ENCODE results near the gene PPID. TPM values are rescaled to one million over a fixed set of nuclear protein-coding genes. Genes with fewer than 3 reads are reported as not detected.
"Not testable (repeated sequence)": the region's sequence is repeated elsewhere in the genome, so short reads cannot be mapped to it uniquely, and the experiment has no call there.

Gene PPID
- total and polyA plus RNA-seq, 9 donors: 30.3 to 55.2 (median 47.0) TPM

- peaks cover 59% of the 10 kb centered on the region for H3K36me3 ChIP-seq (ENCODE audit: control insufficient read depth, insufficient read depth, low read length)
Measured at GRCh38 chr4:158714937-158715336, 8.3 kb downstream of the PPID start.

DNA sequence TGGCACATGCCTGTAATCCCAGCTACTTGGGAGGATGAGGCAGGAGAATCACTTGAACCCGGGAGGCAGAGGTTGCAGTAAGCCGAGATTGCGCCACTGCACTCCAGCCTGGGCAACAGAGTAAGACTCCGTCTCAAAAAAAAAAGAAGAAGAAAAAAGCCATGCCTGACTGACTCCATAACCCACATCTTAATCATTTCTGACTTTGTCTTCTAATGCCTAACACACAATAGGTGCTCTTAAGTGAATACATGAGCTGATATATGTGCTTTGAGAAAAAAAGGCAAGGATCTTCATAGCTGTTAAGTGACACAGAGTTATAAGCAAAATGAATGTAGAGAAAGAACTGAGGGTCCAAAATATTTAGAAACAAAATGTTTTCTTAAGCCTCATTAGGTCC lies 10.6 kb downstream of the PPID start:
- not testable (repeated sequence) for H3K27ac ChIP-seq (ENCODE audit: low read length); H3K27me3 ChIP-seq (ENCODE audit: control insufficient read depth, insufficient read depth, low read length); H3K9me3 ChIP-seq (replicated peaks; ENCODE audit: control insufficient read depth, low read depth, low read length); H3K4me3 ChIP-seq (ENCODE audit: low read length); DNase-seq; H3K4me1 ChIP-seq (ENCODE audit: control insufficient read depth, insufficient read depth, low read length)
- no CpG with 5 or more reads among the region's 4 CpGs for WGBS (ENCODE audit: insufficient coverage)
- H3K36me3 ChIP-seq (ENCODE audit: control insufficient read depth, insufficient read depth, low read length): peaks cover 51% of the 10 kb centered on the region

More at GRCh38 chr4:158714937-158715336, 8.3 kb downstream of the PPID start:
- Histone ChIP-seq H3K4me3 (ENCODE audit: low read length) (no peak overlapping the region), H3K9me3 (replicated peaks; ENCODE audit: control insufficient read depth, low read depth, low read length) (no peaks in the 10 kb centered on the region), H3K4me1 (ENCODE audit: control insufficient read depth, insufficient read depth, low read length) (no peaks in the 10 kb centered on the region), H3K27ac (ENCODE audit: low read length) (no peak overlapping the region), H3K27me3 (ENCODE audit: control insufficient read depth, insufficient read depth, low read length) (no peaks in the 10 kb centered on the region)
- no peak for DNase-seq
- WGBS (ENCODE audit: insufficient coverage): no CpG with 5 or more reads among the region's 4 CpGs

DNA sequence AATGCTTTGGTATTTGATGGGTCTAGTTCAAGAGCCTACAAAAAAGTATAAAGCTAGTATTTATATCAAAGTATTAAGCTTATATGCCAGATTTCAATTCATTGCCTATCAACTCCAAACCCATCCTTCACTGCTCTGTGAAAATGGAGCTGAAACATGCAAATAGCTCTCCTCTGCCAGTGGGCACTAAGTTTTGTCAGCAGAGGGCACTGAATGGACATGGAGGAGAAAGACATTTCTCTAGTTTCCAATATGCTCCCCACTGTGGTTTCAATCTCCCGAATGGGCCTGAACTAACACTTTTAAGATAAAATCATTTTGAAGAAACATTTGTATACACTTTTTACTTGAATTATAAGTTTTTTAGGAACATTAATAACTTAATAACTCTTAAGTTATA lies 12.4 kb downstream of the PPID start:
- no peaks in the 10 kb centered on the region for H3K4me1 ChIP-seq (ENCODE audit: control insufficient read depth, insufficient read depth, low read length)
- DNase-seq: peak; percentile 9
- no peaks in the 10 kb centered on the region for H3K27me3 ChIP-seq (ENCODE audit: control insufficient read depth, insufficient read depth, low read length)
- no peak overlapping the region for H3K4me3 ChIP-seq (ENCODE audit: low read length)
- H3K27ac ChIP-seq (ENCODE audit: low read length): no peak overlapping the region
- H3K9me3 ChIP-seq (replicated peaks; ENCODE audit: control insufficient read depth, low read depth, low read length): no peaks in the 10 kb centered on the region
- H3K36me3 ChIP-seq (ENCODE audit: control insufficient read depth, insufficient read depth, low read length): peaks cover 45% of the 10 kb centered on the region
- WGBS (ENCODE audit: insufficient coverage): no CpG with 5 or more reads among the region's 1 CpG

GRCh38 chr4:158704274-158704673 lies 18.9 kb downstream of the PPID start:
- 79% methylated on average over 2 of the region's 4 CpGs for WGBS (ENCODE audit: insufficient coverage)

DNA sequence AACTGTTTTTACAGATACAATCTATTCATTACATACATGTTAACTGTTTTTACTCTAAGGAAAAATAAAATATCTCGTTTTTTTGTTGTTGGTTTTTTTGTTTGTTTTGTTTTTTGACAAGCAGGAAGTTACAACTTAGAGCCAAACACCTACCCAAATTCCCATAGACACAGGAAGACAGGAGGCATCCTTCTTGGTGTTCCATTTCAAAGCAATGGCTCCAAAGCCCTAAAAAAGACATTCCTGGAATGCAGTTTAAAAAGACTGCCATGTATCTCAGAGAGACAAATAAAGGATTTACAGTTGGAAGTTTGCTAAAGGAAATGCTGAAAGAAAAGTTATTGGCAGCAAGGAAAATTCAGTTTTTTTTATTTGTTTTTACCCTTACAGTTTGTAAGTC lies 34.4 kb downstream of the PPID start:
- H3K27ac ChIP-seq (ENCODE audit: low read length): no peak overlapping the region
- H3K36me3 ChIP-seq (ENCODE audit: control insufficient read depth, insufficient read depth, low read length): peaks cover 17% of the 10 kb centered on the region
- WGBS (ENCODE audit: insufficient coverage): no CpG with 5 or more reads among the region's 1 CpG
- H3K4me3 ChIP-seq (ENCODE audit: low read length): no peak overlapping the region
- H3K4me1 ChIP-seq (ENCODE audit: control insufficient read depth, insufficient read depth, low read length): no peaks in the 10 kb centered on the region
- no peaks in the 10 kb centered on the region for H3K27me3 ChIP-seq (ENCODE audit: control insufficient read depth, insufficient read depth, low read length)
- H3K9me3 ChIP-seq (replicated peaks; ENCODE audit: control insufficient read depth, low read depth, low read length): no peaks in the 10 kb centered on the region
- no peak for DNase-seq

More at GRCh38 chr4:158704274-158704673, 18.9 kb downstream of the PPID start:
- Histone ChIP-seq H3K9me3 (replicated peaks; ENCODE audit: control insufficient read depth, low read depth, low read length) (no peaks in the 10 kb centered on the region), H3K4me1 (ENCODE audit: control insufficient read depth, insufficient read depth, low read length) (no peaks in the 10 kb centered on the region), H3K36me3 (ENCODE audit: control insufficient read depth, insufficient read depth, low read length) (peaks cover 26% of the 10 kb centered on the region), H3K4me3 (ENCODE audit: low read length) (no peak overlapping the region), H3K27ac (ENCODE audit: low read length) (no peak overlapping the region), H3K27me3 (ENCODE audit: control insufficient read depth, insufficient read depth, low read length) (no peaks in the 10 kb centered on the region)
- DNase-seq: no peak

- Histone ChIP-seq H3K4me3 (ENCODE audit: low read length) (no peak overlapping the region), H3K9me3 (replicated peaks; ENCODE audit: control insufficient read depth, low read depth, low read length) (no peaks in the 10 kb centered on the region), H3K4me1 (ENCODE audit: control insufficient read depth, insufficient read depth, low read length) (no peaks in the 10 kb centered on the region), H3K27ac (ENCODE audit: low read length) (no peak overlapping the region), H3K36me3 (ENCODE audit: control insufficient read depth, insufficient read depth, low read length) (peaks cover 9% of the 10 kb centered on the region), H3K27me3 (ENCODE audit: control insufficient read depth, insufficient read depth, low read length) (no peaks in the 10 kb centered on the region)
- whole genome bisulfite sequencing (ENCODE audit: insufficient coverage): 43% methylated on average over 1 of the region's 2 CpGs
- DNase-seq: peak; percentile 72
Measured at GRCh38 chr4:158682066-158682465, 41.1 kb downstream of the PPID start.

DNA sequence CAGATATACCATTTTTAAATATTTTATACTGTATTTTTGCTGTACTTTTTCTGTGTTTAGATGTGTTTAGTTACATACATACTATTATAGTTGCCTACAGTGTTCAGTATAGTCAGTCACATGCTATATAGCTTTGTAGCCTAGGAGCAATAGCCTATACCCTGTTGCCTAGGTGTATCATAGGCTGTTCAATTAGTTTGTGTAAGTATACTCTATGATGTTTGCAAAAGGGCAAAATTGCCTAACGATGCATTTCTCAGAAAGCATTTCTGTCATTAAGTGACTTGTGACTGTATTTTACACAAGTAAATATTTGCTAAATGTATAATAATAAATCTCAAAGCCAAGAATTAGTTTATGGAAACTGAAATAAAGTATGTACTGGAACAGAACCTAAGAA lies 41.6 kb downstream of the PPID start:
- Histone ChIP-seq H3K4me3 (ENCODE audit: low read length) (no peak overlapping the region), H3K4me1 (ENCODE audit: control insufficient read depth, insufficient read depth, low read length) (no peaks in the 10 kb centered on the region), H3K27ac (ENCODE audit: low read length) (no peak overlapping the region), H3K27me3 (ENCODE audit: control insufficient read depth, insufficient read depth, low read length) (no peaks in the 10 kb centered on the region), H3K9me3 (replicated peaks; ENCODE audit: control insufficient read depth, low read depth, low read length) (no peaks in the 10 kb centered on the region), H3K36me3 (ENCODE audit: control insufficient read depth, insufficient read depth, low read length) (peaks cover 7% of the 10 kb centered on the region)
- no CpG with 5 or more reads among the region's 1 CpG for WGBS (ENCODE audit: insufficient coverage)
- DNase-seq: no peak

DNA sequence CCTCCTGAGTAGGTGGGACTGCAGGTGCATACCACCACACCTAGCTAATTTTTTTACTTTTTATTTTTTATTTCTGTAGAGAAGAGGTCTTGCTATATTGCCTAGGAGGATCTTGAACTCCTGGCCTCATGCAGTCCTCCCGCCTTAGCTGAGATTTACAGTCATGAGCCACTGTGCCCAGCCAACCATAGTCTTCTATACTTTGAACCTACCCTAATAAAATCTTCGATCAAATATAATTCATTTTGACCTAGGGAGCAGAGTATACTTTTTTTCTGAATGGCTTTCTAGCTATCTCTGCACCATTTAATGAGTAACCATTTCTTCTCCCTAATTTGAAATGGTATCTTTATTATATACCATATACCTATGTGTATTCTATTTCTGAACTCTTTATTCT lies 44.4 kb downstream of the PPID start:
- H3K4me3 ChIP-seq (ENCODE audit: low read length): no peak overlapping the region
- no peak overlapping the region for H3K27ac ChIP-seq (ENCODE audit: low read length)
- H3K4me1 ChIP-seq (ENCODE audit: control insufficient read depth, insufficient read depth, low read length): no peaks in the 10 kb centered on the region
- H3K9me3 ChIP-seq (replicated peaks; ENCODE audit: control insufficient read depth, low read depth, low read length): no peaks in the 10 kb centered on the region
- WGBS (ENCODE audit: insufficient coverage): no CpG with 5 or more reads among the region's 2 CpGs
- no peak for DNase-seq
- no peaks in the 10 kb centered on the region for H3K36me3 ChIP-seq (ENCODE audit: control insufficient read depth, insufficient read depth, low read length)
- no peaks in the 10 kb centered on the region for H3K27me3 ChIP-seq (ENCODE audit: control insufficient read depth, insufficient read depth, low read length)

GRCh38 chr4:158676076-158676475 lies 47.1 kb downstream of the PPID start:
- H3K4me1 ChIP-seq (ENCODE audit: control insufficient read depth, insufficient read depth, low read length): peaks cover 7% of the 10 kb centered on the region
- no peak for DNase-seq

GRCh38 chr4:158673633-158674032 lies 49.6 kb downstream of the PPID start:
- no peak overlapping the region for H3K27ac ChIP-seq (ENCODE audit: low read length)

More at GRCh38 chr4:158676076-158676475, 47.1 kb downstream of the PPID start:
- H3K27me3 ChIP-seq (ENCODE audit: control insufficient read depth, insufficient read depth, low read length): no peaks in the 10 kb centered on the region
- H3K4me3 ChIP-seq (ENCODE audit: low read length): no peak overlapping the region
- H3K36me3 ChIP-seq (ENCODE audit: control insufficient read depth, insufficient read depth, low read length): no peaks in the 10 kb centered on the region
- no peaks in the 10 kb centered on the region for H3K9me3 ChIP-seq (replicated peaks; ENCODE audit: control insufficient read depth, low read depth, low read length)
- WGBS (ENCODE audit: insufficient coverage): 83% methylated on average over 5 of the region's 5 CpGs
- H3K27ac ChIP-seq (ENCODE audit: low read length): no peak overlapping the region

More at GRCh38 chr4:158673633-158674032, 49.6 kb downstream of the PPID start:
- Histone ChIP-seq H3K36me3 (ENCODE audit: control insufficient read depth, insufficient read depth, low read length) (no peaks in the 10 kb centered on the region), H3K9me3 (replicated peaks; ENCODE audit: control insufficient read depth, low read depth, low read length) (no peaks in the 10 kb centered on the region), H3K4me3 (ENCODE audit: low read length) (no peak overlapping the region), H3K4me1 (ENCODE audit: control insufficient read depth, insufficient read depth, low read length) (peaks cover 9% of the 10 kb centered on the region), H3K27me3 (ENCODE audit: control insufficient read depth, insufficient read depth, low read length) (no peaks in the 10 kb centered on the region)
- DNase-seq: no peak
- no CpG with 5 or more reads among the region's 3 CpGs for WGBS (ENCODE audit: insufficient coverage)

Data from muscle of leg (tissue), 11 donors.